NK-92 (cell line): ENCODE data around the gene FGR.
A peak's percentile ranks its signal among the peaks of the same experiment; 100 is the strongest.

Experiments used
- DNase-seq: peaks from one replicate; lab custom pipeline; 2025; ENCODE audit not compliant: unreplicated experiment; lab: John Stamatoyannopoulos, UW

Gene FGR

DNA sequence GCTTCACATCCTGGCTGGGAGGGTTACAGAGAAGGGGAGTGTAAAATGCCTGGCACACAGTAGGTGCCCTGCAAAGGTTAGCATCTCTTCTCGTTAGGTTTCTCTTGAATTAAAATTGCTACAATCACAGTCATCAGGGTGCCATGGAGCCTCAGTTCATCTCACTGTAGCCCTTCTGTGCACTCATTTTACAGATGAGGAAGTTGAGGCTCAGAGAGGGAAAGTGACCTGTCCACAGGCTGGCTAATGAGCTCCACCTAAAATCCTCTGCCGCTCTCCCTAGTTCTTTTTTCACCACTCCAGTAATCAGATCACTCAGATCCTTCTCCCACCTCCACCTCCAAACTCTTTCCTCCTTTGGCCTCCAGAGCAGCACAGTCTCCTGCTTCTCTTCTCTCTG is 17.6 kb downstream of the FGR start:
- no peak for DNase-seq

DNA sequence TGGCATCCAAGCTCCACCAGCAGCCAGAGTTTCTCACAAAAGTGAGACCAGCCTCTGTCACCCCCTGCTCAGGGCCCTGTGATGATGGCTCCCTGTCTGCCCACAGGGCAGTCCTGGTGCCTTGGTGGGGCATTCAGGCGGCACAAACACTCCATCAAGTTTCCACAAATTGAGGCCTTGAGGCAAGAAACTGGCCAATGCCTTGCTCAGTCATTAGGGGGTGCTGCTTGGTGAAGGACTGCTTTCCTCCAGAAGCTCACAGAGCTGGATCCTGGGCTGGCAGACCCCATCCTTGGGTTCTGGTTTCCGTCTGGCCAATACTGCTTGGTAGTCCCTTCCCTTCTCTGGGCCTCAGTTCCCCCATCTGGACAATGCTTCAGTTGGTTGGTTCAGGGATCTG is 18.5 kb downstream of the FGR start:
- no peak for DNase-seq

DNA sequence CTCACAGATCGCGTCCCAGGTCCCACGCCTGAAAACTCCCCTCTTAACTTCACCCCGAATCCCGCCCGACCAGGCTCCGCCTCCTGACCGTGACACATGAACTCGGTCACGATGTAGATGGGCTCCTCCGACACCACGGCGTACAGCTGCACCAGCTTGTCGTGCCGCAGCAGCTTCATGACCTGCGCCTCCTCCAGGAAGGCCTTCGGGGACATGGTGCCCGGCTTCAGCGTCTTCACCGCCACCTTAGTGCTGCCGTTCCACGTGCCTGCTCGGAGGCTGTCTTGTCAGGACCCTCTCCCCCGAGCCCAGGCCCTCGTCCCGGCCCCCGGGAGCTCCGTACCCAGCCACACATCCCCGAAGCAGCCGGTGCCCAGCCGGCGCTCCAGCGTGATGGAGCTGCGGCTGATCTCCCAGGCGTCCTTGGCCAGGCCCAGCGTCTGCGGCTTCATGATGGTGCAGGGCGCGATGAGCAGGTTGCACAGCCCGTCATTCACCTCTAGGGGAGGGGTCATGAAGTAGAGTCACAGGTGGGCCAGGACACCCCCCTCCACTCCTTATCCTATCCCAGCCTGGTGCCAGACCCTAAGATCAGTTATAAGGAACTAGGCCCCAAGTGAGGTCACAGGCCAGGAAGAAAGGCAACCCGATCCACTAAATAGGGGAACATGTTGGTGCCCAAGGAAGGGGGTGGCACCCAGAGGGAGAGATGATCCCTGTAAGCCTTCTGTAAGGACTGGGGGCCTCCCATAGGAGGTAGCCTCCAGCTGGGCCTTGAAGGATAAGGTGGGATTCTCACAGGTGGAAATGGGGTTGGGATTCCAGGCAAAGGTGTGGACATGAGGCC is 19.4 kb downstream of the FGR start:
- no peak for DNase-seq

DNA sequence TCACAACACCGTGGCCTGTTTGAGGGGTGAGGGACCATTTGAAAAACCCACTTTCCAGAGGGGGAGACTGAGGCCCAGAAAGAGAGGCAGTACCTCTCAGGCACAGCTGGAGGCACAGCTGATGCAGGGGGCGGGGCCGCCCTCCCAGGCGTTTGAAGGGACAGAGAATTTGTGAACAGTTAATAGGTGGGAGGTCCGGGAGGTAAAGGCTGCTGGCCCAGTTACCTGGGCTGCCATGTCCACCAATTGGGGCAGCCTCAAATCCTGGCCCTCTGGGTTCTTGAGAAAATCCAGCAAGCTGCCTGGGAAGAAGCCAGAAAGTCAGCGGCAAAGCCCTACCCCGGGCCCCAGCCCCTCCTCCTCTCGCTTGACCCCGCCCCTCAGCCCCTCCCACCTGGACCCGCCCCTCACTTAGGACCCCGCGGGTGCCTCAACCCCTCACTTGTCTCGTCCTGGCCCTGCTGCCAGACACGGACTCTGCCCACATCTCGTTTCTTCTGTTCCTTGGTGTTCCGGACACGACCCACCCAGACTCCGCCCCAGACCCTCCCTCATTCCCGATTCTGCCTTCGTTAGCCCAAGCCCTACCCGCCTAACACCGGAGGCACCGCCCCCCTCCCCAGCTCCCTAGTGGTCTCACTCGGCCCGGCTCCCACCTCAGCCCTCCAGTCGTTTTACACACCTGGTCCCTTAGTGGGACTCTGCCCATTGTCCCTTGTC is 20.2 kb downstream of the FGR start:
- DNase-seq, result no peak

DNA sequence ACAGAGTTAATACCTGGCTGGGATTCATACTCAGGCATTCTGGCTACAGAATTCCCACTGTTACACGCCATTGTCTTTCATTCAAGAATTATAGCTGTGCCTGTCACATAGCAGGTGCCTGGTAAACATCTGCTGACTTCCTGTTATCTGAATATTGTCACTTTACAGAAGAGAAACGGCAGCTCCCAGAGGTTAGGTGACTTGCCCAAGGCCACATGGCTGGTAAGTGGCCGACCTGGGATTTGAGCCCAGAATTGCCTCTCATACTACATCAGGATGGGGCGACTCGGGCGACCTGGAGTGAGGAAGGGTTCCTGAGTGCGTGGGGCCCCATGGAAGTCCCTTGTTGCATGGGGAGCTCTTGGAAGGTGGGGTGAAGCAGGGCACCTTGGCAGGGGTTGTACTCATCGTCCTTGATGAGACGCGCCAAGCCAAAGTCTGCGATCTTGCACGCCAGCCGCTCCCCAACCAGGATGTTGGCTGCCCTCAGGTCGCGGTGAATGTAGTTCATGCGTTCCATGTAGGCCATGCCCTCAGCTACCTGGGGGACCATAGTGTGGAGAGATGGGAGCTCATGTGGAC is 20.9 kb downstream of the FGR start:
- DNase-seq, result no peak

DNA sequence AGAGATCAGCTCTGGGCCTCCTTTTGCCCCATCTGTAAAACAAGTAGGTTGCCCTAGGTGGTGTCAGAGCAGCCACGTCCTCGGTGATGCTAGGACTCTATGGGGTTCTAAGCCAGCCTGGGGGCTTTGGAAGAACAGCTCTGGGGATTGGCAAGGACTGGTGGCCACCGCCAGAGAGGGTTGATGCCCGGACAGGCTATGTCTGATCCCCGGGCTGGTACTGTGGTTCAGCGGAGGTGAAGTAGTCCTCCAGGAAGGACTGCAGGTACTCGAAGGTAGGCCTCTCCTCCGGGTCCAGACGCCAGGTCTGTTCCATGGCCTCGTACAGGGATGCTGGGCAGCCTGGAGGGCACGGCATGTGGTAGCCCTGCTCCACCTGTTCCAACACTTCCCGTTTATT is 22.3 kb downstream of the FGR start:
- DNase-seq, result no peak

DNA sequence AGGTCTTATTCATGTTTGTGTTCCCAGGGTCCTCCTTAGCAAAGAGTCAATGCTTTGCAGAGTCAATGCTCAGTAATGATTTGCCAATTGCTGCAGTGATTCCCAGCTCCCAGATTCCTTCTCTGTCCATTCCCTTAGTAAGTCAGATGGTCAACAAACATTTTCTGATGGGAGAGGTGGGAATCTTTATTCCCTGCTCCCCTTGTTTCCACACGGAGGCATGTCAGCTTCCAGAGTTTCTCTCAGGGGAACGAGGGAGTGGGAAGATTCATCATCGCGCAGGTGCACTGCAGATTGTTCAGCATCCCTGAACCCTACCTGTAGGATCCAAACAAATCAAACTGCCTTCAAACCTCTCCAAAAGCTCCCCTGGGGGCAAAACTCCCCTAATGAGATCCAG is 23.5 kb downstream of the FGR start:
- no peak for DNase-seq

DNA sequence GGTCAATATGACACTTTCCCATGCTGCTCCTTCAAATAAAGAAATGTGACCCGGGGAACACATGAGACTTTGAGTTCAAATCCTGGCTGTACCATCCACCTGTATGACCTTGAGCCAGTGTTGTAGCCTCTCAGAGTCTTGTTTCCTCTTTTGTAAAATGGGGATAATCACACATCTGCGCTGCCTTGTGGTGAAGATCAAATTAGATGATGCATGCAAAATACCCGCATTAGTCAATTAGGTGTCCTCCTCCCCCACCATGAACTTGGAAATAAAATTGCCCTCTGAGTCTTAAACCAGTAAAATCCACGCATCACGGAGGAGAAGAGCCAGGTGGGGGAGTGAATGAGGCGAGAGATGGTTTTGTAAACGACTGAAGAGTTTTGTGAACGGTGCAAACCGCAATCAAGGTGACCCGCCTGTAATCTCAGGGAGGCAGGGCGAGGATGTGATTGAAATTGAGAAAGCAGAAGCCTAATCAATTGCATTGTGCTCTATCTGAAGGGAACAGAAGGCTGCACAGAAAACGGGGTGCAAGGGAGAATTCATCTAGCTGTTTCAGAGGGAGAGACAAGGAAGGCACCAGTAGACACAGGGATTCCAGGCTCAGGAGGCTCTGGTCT is 25.3 kb downstream of the FGR start:
- DNase-seq, result no peak

DNA sequence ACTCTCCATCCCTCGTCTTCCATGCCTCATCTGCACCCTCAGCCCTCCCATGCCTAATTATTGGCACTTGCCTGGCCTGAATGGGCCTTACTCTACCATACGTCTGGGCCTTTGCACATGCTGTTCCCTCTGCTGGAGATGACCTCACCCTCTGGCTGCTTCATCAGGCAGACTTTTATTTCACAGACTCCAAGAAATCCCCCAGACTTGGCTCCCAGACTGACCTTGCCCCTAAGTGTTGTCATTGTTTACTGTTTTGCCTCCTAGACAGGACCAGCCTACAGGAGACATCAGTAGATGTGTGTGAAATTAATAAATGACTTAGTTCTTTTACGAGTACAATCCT is 25.8 kb downstream of the FGR start:
- no peak for DNase-seq

DNA sequence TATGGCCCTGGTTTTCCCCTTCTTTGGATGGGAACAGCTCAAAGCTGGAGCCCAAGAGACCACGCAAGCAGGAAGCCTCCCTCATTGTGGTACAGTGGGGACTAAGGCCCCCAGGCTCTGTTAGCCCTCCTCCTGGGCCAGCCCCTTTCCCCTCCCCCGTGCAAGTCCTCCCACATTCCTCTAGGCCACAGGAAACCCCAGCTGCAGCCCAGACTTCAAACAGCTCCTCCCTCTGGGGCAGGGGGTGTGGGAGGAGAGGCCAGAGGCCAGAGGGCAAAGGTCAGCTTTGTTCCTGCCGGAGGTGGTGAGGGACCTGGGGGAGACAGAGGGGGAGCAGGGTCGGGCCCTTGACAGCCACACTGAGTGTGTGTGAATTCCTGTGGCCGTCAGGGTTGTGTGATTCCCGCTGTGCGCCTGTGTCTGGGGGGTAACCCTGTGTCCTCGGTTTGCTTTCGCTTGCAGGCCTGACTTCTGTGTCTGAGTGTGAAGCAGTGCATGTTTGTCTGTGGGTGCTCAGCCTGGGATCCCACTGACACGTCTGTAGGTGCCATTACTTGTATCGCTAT is 27.7 kb downstream of the FGR start:
- DNase-seq, result no peak

DNA sequence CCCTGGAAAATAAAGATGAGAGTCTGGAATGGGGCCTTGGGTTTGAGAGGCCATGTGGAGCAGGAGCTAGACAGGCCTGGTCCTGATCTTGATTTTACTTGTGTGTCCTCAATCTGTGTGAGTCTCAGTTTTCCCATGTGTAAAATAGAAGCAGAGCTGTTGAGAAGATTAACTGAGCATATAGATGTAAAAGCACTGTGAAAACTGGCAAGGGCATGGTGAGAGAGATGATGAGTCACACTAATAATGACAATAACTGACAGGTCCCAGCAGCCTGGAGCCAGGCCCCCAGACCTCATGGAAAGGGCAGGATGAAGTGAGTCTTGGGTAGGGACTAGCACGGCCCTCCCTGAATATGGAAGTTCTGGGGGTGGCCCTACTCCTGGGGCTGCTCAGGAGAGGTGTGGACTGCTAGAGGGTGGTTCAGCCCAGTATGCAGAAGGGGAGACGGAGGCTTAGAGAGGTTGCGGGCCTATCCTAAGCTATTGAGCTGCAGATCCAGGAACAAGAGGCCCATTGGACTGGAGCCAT is 28.2 kb downstream of the FGR start:
- no peak for DNase-seq

DNA sequence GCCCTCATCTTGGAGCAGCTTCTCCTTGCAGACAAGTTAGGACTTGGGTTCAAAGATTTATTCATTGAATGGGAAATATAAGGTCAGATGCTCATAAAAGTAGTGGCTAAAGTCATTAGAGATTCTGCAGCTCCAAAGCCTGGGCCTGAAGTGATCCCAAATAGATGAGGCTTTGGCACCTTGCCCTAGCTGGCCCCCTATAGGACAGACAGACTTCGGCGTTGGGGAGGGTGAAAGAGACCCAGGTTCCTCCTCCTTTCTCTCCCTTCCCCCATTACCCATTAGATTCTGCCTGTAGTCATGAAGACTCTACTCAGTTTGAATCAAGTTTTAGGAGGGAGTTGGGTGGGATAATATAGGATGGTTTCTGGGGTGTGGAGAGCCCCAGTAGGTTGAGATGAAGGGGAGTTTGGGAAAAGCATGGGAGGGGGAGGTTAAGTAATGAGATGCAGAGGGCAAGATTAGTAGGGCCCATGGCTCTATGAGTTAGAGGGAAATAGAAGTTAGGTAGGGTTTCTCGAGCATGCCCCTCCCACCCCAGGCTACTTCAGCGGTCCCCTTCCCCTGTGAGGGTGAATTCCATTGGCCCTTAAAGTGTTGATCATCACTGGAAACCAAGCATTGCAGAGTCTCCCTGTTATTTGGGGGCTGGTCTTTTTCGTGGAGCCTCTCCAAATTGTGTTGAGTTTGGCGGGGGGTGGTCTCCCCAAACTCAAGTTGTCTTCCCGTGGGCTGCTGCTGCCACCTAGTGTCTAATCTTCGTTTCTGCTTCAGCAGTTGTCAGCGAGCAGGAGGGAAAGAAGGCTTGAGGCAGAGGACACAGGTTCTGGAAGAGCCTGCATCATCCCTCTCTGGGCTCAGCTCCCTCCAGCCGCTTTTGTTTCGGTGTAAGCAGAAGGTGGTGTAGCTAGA is 28.9 kb downstream of the FGR start:
- DNase-seq, result no peak

DNA sequence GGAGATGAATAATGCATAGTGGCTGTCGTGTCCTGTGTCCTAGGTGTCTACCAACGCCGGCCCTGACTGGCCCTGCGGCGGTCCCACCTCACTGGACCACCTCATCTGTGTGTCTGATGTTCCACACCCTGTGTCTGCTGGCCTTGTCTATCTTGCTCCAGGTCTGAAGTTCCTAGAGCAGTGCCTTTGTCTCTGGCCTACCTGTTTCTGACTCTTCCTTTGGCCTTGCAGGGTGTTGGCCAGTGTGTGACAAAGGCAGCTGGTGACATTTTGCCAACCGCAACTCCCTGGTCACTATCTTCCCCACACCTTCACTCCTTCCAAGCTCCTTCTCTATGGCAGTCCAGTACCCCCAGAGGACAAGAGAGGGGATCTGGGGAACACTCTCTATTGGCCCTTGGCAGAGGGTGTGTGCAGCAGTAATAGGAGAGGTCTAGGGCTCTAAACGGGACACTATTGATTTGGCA is 29.7 kb downstream of the FGR start:
- no peak for DNase-seq

DNA sequence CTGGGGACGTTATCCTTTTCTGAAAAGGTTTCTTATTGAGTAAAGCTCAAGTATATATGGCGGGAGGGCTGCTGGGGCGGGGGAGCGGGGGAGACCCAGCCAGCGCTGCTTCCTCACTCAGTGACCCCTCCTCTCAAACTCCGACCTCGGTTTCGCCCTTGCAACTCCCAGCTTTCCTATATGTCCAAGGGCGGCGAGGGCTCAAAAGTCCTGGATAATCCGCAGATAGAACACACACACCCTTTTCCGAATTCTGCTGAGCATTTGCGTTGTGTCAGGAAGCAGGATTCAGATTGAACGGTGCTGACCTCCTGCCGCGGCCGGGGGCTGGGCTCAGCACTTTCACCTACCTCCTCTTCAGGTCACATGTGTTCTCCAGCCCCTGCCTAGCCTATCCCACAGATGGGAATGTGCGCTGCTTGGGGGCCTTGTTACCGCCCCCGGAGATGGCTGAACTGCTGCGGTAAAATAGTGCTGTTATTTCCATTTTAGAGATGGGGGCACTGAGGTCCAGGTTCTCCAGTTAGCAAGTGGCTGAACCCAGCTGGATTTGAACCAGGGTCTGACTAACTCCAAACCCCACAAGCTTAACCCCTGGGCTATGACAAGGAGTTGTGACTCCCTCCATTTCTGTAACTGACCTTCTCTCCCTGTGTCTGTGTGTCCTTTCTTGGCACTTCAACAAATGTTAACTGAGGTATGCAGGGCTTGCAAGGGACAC is 30.2 kb downstream of the FGR start:
- DNase-seq, result no peak

DNA sequence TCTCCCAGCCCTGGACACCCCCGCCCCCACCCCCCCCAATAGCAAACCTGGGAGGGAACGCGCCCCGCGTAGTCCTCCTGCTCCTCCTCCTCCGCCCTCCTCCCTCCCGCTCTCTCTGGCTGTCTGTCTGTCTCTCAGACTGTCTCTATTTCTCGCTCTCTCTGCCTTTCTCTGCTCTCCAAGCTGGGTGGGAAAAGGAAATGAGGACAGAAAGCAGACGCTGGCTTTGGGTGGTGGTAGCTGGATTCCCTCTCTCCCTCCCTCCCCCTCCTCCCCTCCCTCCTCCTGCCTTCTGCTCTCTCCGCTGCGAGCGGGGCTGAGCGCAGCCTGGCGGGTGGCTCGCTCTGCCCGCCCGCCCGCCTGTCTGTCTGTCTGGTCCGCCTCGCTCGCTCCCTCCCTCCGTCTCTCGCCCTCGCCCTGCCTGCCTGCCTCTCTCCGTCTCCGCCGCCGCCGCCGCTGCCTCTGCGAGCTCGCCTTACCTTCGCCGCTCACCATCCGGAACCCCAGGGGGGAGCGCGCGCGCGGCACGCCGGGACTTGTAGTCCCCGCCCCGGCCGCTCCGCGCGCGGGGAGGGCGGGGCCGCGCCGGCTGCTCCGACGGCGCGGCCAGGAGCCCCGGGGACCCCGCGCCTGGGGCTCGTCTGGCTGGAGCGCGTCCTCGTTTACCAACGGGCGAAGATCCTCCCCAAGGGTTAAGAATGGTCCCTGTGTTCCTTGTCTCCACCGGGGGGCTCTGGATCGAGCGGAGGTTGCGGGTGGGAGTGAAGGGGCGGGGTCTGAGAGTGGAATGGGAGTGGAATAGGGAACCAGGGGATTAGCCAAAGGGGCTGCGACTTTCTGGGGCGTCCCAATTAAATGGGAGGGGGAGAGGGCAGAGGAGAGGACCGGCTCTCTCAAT is 31.1 kb downstream of the FGR start, which contains the start of gene AHDC1:
Gene AHDC1, minus strand, starts transcription at position 464 of the 898 bp plus-strand sequence. CDS start 52,029 bp downstream, outside the sequence.
- DNase-seq, result peak; percentile 40

DNA sequence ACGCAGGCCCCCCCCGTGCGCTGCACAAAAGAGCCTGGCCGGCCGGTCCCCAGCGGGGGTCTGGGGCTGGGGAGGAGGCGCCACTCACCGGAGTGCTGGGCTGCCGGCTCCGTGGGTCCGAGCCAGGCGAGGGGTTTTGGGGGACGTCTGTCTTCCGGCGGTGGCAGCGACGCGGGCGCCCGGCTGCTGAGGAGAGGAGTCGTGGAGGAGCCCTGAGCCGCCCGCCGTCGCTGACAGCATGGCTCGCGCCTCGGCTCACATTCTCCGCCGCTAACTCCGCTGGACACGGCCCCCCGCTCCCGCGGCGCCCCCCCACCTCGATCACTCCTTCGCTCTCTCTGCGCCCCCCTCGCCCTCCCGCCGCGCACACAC is 31.7 kb downstream of the FGR start:
- no peak for DNase-seq

DNA sequence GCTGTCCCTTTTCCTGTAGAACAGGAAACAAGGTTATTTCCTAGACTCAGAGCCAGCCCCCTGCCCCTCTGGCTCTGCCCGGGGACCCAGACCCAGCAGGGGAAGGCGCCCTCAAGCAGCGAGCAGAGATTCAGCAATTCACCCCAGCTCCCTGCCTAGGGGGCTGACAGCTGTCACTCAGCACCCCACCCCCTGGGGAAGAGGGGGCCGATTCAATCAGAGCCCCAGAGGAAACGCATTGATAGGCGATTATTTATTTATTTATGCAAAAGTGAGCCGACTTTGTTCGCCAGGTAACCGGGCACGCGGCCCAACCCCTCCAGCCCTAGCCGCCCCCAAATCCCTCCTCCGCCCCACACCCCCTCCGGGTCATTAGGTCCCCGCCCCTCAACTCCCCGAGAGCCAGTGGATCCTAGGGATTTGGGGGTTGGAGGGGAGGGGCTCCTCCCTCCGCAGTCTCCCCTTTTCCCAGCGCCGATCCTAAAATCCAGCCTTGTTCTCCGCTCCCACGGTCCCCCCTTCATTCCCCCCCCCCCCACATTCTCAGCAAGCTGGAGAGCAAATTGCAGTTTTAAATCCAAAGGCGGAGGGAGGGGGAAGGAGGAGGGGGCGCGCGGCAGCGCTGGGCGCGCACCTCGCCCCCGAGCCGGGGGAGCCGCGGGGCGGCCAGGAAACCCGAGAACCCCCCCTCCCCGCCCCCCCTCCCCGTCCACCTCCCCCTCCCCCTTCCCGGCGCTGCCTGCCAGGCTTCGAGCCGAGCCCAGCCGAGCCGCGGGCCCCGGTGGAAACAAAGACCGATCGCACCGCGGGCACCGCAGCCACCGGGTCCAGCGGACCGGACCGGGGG is 32.3 kb downstream of the FGR start:
- no peak for DNase-seq
